MM.1S (cell line): ENCODE results near the gene ARHGAP26.

Source experiments
- DNase-seq: peaks from one replicate; pipeline ENCODE4 v3.0.0-alpha.2; 2015
- H2AFZ ChIP-seq: fragments of 300-600 bp; sonication (generic); 2 replicates; pipeline ENCODE4 v1.6.0; 2016; ENCODE audit warnings: antibody characterized with exemption, low read length
- H3F3A ChIP-seq: fragments of 300-600 bp; sonication (generic); 2 replicates; pipeline ENCODE4 v1.6.1; 2016; ENCODE audit warnings: mild to moderate bottlenecking, antibody characterized with exemption, low read length, moderate library complexity, mixed read lengths; ENCODE audit not compliant: insufficient read depth
- H3K27ac ChIP-seq: fragments of 300-600 bp; sonication (generic); 2 replicates; pipeline ENCODE4 v1.5.1; 2016; ENCODE audit warnings: mild to moderate bottlenecking, low read length
- H3K27me3 ChIP-seq: fragments of 300-600 bp; sonication (generic); replicated peaks from 2 replicates; pipeline ENCODE4 v1.6.0; 2016; ENCODE audit warnings: low read length; ENCODE audit not compliant: insufficient read depth
- H3K36me3 ChIP-seq: fragments of 300-600 bp; sonication (generic); replicated peaks from 2 replicates; pipeline ENCODE4 v1.6.1; 2016; ENCODE audit warnings: mild to moderate bottlenecking, low read length, mixed read lengths; ENCODE audit not compliant: insufficient read depth
- H3K4me1 ChIP-seq: fragments of 300-600 bp; sonication (generic); 2 replicates; pipeline ENCODE4 v1.6.1; 2016; ENCODE audit warnings: low read length, mixed read lengths
- H3K4me2 ChIP-seq: fragments of 300-600 bp; sonication (generic); 2 replicates; pipeline ENCODE4 v1.6.0; 2016; ENCODE audit warnings: low read depth, low read length
- H3K4me3 ChIP-seq: fragments of 300-600 bp; sonication (generic); 2 replicates; pipeline ENCODE4 v1.5.1; 2016; ENCODE audit warnings: low read length, mixed read lengths
- H3K79me2 ChIP-seq: fragments of 300-600 bp; sonication (generic); 2 replicates; pipeline ENCODE4 v1.6.1; 2016; ENCODE audit warnings: mixed run types, low read length, mixed read lengths
- H3K9ac ChIP-seq: fragments of 300-600 bp; sonication (generic); 2 replicates; pipeline ENCODE4 v1.6.1; 2016; ENCODE audit warnings: low read length, mixed read lengths
- H3K9me2 ChIP-seq: fragments of 300-600 bp; sonication (generic); replicated peaks from 2 replicates; pipeline ENCODE4 v1.6.1; 2016; ENCODE audit warnings: mild to moderate bottlenecking, low read length, mixed read lengths; ENCODE audit not compliant: insufficient read depth
- H3K9me3 ChIP-seq: fragments of 300-600 bp; sonication (generic); replicated peaks from 2 replicates; pipeline ENCODE4 v1.6.1; 2016; ENCODE audit warnings: mild to moderate bottlenecking, low read length, mixed read lengths; ENCODE audit not compliant: insufficient read depth
- H4K20me1 ChIP-seq: fragments of 300-600 bp; sonication (generic); 2 replicates; pipeline ENCODE4 v1.6.1; 2016; ENCODE audit warnings: mild to moderate bottlenecking, low read length, moderate library complexity, mixed read lengths; ENCODE audit not compliant: insufficient read depth
- CTCF ChIP-seq: fragments of 300-600 bp; sonication (generic); IDR thresholded peaks from 2 replicates; pipeline ENCODE4 v1.5.1; 2016; ENCODE audit warnings: antibody characterized with exemption, low read length, mixed read lengths
- EZH2 ChIP-seq: fragments of 300-600 bp; sonication (generic); optimal IDR thresholded peaks from 2 replicates; pipeline ENCODE3; 2017; ENCODE audit warnings: low read depth, mild to moderate bottlenecking, antibody characterized with exemption, low read length, mixed read lengths
- EZH2phosphoT487 ChIP-seq: fragments of 300-600 bp; sonication (generic); IDR thresholded peaks from 2 replicates; pipeline ENCODE4 v1.6.1; 2018; ENCODE audit warnings: antibody characterized with exemption, low read length

Gene ARHGAP26

DNA sequence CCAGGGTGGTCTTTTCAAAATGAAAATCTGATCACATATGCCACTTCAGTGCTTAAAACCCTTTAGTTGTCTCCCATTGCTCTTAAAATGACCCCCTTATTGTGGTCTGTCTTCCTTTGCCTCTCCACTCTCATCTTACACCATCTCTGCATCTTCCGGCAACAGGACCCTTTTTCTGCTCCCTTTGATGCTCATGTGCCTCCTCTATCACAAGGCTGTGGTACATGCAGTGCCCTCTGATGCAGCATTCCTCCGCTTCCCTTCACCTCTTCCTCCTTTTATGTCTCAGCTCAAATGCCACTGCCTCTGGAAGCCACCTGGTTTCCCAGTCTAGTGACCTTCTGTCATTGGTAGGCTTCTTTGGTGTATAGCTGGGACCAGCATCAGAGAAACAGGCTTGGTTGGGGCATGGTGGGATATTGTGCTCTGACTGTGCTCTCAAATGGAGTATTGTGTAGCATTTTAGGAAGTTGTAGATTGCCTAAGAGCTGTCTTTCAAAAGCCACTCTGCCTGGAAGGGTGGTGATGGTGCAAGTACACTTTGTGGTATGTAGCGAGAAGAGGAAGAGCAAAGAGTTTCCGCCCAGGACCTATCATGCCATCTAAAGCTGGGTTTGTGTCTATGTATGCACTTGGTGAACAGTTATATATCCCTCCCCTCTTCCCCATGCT lies 28.1 kb downstream of the ARHGAP26 start:
- H3K27me3 ChIP-seq: no peaks in the 10 kb centered on the region
- H3K79me2 ChIP-seq: peaks cover 21% of the 10 kb centered on the region
- no peaks in the 10 kb centered on the region for H3K9me2 ChIP-seq
- no peak overlapping the region for H3K9ac ChIP-seq
- no peak for DNase-seq
- H3K4me2 ChIP-seq: 0 out of 2 replicates have a peak overlapping the region, but pooled peaks have one; percentile 24
- peaks cover 20% of the 10 kb centered on the region for H3F3A ChIP-seq
- H3K4me1 ChIP-seq: peaks cover 59% of the 10 kb centered on the region
- H2AFZ ChIP-seq: no peak overlapping the region
- H4K20me1 ChIP-seq: no peaks in the 10 kb centered on the region
- TF ChIP-seq EZH2: no peak
- TF ChIP-seq CTCF: no peak
- no peak for TF ChIP-seq EZH2phosphoT487
- no peak overlapping the region for H3K27ac ChIP-seq
- no peak overlapping the region for H3K4me3 ChIP-seq
- H3K9me3 ChIP-seq: no peaks in the 10 kb centered on the region
- no peaks in the 10 kb centered on the region for H3K36me3 ChIP-seq

DNA sequence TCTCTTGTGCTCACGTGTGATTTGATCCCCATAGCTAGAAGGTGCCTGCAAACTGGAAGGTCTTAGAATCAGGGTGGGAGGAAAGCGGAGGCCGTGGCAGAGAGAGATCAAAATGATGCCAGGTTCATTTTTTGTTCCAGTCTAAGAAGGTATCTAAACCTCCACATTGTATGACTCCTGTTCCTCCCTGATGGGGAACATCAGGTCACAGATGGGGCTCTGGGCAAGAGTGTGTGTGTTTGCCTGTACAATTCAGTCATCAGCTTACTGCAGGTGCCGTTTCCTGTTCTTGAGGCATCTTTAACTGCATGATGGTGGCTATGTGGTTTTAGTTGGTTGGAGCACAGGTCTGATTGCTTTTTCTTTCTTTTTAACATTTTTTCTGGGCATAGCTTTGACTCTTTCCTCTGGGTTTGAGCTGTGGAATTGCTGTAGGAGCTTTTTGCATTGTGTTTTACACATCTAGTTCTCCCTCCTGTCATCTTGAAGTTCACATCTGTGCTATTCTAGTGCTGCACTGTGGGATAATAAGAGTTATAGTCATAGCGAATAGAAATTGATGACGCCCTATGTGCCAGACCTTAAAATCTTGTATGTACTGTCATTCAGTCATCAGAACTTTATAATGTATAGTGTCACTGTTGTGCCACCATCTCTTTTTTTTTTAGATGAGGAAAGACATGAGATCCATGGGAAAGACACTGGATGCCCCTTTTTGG lies 30.8 kb downstream of the ARHGAP26 start:
- Histone ChIP-seq H3K79me2 (peaks cover 21% of the 10 kb centered on the region), H3K9me3 (no peaks in the 10 kb centered on the region), H3K4me3 (peak overlapping the region; percentile 57), H3K27ac (peak overlapping the region; percentile 84), H3K4me1 (peaks cover 47% of the 10 kb centered on the region), H2AFZ (peak overlapping the region; percentile 66), H3F3A (peaks cover 12% of the 10 kb centered on the region), H3K9ac (peak overlapping the region; percentile 50), H3K27me3 (no peaks in the 10 kb centered on the region), H3K36me3 (no peaks in the 10 kb centered on the region), H4K20me1 (no peaks in the 10 kb centered on the region), H3K4me2 (peak overlapping the region; percentile 95), H3K9me2 (no peaks in the 10 kb centered on the region)
- no peak for TF ChIP-seq EZH2phosphoT487
- TF ChIP-seq CTCF: no peak
- no peak for TF ChIP-seq EZH2
- DNase-seq: peak; percentile 84

DNA sequence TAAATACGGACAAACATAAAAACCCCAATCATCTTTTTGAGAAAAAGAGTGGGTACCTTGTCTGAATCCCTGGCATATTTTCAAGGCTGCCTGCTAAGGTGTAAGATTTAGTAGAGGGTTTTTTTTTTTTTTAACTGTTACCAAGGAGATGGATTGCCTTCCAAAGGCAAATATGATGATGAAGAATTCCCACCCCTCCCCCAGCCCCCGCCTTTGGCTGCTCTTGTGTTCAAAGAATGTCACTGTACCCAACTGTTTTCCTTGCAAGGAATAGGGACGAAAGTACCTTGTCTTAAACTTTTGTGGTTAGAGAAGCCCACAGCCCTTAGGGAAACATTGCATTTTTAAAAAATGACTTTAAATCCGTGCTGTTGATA lies 31.3 kb downstream of the ARHGAP26 start:
- Histone ChIP-seq H3K27me3 (no peaks in the 10 kb centered on the region), H3K27ac (peak overlapping the region; percentile 84), H4K20me1 (no peaks in the 10 kb centered on the region), H3F3A (peaks cover 12% of the 10 kb centered on the region), H2AFZ (peak overlapping the region; percentile 66), H3K9ac (peak overlapping the region; percentile 50; the same call in 1 of the 2 replicates), H3K36me3 (no peaks in the 10 kb centered on the region), H3K4me1 (peaks cover 41% of the 10 kb centered on the region), H3K4me2 (peak overlapping the region; percentile 95), H3K9me3 (no peaks in the 10 kb centered on the region), H3K9me2 (no peaks in the 10 kb centered on the region), H3K79me2 (peaks cover 21% of the 10 kb centered on the region), H3K4me3 (peak overlapping the region; percentile 57)
- TF ChIP-seq EZH2phosphoT487: no peak
- TF ChIP-seq CTCF: no peak
- no peak for TF ChIP-seq EZH2
- no peak for DNase-seq
